Stromal cell of bone marrow (primary cell): ENCODE results near the gene PPM1K.
A peak's percentile ranks its signal among the peaks of the same experiment; 100 is the strongest.

Experiments used
- DNase-seq: peaks from one replicate; pipeline ENCODE4 v3.0.0-alpha.2; 2012; ENCODE audit warnings: low read depth

PPM1K gene

DNA sequence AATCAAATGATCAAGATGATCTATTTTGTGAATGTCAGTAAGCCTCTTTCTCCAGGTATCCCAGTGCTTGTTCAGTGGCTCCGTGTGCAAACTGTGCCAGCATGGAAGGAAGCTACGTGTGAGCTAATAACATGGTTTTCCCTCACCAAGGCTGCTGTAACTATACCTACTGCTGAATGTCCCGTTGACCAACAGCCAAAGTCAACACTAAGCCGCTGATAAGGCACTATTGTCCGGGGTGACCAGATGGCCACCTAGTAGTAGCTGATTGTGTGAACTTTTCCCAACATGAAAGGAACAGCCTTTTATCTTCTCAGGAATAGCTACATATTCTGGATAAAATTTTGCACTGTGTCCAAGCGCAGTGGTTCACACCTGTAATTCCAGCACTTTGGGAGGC, 68.0 kb downstream of the PPM1K start:
- no peak for DNase-seq

DNA sequence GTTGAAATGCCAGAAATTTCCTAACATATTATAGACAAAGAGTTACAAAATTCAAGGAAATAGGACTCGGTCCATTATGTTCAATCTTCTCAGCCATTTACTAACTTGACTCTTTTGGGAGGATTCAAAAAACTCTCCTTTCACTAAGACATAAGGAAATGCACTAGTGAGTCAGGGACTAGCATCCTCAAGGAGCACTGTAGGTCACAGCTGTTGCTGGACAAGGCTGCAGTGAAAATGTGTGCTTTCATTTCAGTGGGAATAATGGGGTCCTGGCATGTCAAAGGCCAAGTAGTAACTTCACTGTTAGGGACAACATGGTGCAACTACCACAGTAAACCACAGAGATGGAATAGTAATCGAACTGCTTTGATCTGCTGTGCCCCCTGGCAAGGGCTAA, 69.0 kb downstream of the PPM1K start:
- DNase-seq = no peak

DNA sequence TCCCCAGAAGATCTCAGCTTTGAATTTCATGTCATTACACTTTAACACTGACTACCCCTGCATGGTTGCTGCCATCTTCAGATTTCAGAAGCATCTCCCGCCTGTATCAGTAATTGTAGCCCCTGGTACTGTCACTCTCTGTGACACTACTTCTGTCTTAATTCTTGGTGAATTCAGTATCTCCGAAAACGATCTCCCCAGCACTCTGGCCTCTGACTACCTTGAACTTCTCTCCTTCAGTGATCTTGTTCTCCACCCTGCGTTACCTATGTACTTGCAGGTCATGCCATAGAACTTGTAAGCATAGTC, 72.2 kb downstream of the PPM1K start:
- no peak for DNase-seq

DNA sequence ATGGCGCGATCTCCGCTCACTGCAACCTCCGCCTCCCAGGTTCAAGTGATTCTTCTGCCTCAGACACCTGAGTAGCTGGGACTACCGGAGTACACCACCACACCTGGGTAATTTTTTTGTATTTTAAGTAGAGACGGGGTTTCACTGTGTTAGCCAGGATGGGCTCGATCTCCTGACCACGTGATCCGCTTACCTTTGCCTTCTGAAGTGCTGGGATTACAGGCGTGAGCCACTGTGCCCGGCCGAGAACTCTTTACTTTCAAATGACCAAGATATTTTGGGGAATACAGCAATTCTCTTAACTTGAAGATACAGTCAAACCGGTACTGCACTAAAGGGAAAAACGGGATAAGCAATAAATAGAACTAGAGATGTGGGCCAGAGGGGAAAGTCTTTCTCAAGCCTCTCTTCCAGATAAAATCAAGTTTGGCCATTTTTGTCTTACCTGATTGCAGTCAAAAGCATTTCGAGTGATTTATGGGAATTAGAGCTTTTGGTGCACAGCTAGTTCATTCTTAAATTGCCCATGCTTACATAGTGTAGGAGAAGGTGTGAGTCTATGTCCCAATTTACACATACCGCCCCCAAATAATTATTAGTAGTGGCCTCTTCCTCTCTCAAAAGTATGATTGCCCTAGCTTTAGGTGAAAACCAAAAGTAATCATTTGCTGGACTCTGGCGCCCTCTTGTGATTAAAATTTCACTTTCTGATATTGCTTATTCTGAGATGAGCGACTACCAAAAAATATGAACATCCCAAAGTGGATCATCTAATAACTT, 72.7 kb downstream of the PPM1K start:
- peak; percentile 27 for DNase-seq

DNA sequence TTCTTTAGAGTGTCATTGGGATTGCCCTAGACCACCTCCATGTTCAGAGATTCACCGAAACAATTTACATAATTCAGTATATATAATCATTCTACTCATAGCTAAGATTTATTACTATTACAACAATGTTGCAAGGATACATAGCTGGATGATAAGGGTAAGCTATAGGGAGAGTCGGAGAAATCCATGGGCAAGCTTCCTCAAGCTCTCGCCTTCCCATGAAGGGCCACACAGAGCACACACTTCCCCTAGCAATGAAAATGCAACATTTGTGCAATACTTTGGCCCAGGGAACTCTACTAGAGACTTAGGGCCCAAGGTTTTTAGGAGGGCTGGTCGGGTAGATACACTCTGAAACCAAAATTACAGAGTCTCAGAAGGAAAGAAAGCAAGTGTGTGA, 76.2 kb downstream of the PPM1K start:
- DNase-seq = no peak
